Smooth muscle cell (in vitro differentiated cells): ENCODE data around the gene MAGEC1. TPM values are rescaled to one million over a fixed set of nuclear protein-coding genes. Genes with fewer than 3 reads are reported as not detected.

Experiments
- DNase-seq: peaks from one replicate; lab custom pipeline; 2025; ENCODE audit not compliant: unreplicated experiment; lab: John Stamatoyannopoulos, UW
- H2AFZ ChIP-seq: fragments of 200-600 bp; sonication (generic); 2 replicates; pipeline ENCODE4 v1.6.0; 2016; ENCODE audit warnings: antibody characterized with exemption, low read depth, mild to moderate bottlenecking
- H3F3A ChIP-seq: fragments of 200-600 bp; sonication (generic); 2 replicates; pipeline ENCODE4 v1.6.0; 2017; ENCODE audit warnings: antibody characterized with exemption, low read depth
- H3K27ac ChIP-seq: fragments of 200-600 bp; sonication (generic); 2 replicates; pipeline ENCODE4 v1.5.1; 2016; ENCODE audit warnings: low read depth, mild to moderate bottlenecking
- H3K27me3 ChIP-seq: fragments of 200-600 bp; sonication (generic); 2 replicates; pipeline ENCODE4 v1.6.1; 2016; ENCODE audit warnings: low read depth, mild to moderate bottlenecking
- H3K36me3 ChIP-seq: fragments of 200-600 bp; sonication (generic); 2 replicates; pipeline ENCODE4 v1.5.1; 2016; ENCODE audit warnings: low read depth
- H3K4me1 ChIP-seq: fragments of 200-600 bp; sonication (generic); 2 replicates; pipeline ENCODE4 v1.5.1; 2016; ENCODE audit warnings: low read depth
- H3K4me2 ChIP-seq: fragments of 200-600 bp; sonication (generic); 2 replicates; pipeline ENCODE4 v1.6.0; 2016; ENCODE audit warnings: mild to moderate bottlenecking
- H3K4me3 ChIP-seq: fragments of 200-600 bp; sonication (generic); 2 replicates; pipeline ENCODE4 v1.5.1; 2016; ENCODE audit warnings: mild to moderate bottlenecking
- H3K79me2 ChIP-seq: fragments of 200-600 bp; sonication (generic); 2 replicates; pipeline ENCODE4 v1.6.0; 2016; ENCODE audit warnings: low read depth, mild to moderate bottlenecking
- H3K9ac ChIP-seq: fragments of 200-600 bp; sonication (generic); 2 replicates; pipeline ENCODE4 v1.6.0; 2016; ENCODE audit warnings: low read depth
- H3K9me3 ChIP-seq: fragments of 200-600 bp; sonication (generic); replicated peaks from 2 replicates; pipeline ENCODE4 v1.5.1; 2016; ENCODE audit warnings: low read depth
- H4K20me1 ChIP-seq: fragments of 200-600 bp; sonication (generic); 2 replicates; pipeline ENCODE4 v1.6.0; 2016; ENCODE audit warnings: low read depth
- WGBS: methylation state at CpG from one replicate; pipeline ENCODE4 v1.1.7; 2016; ENCODE audit warnings: low lambda C conversion rate; 5-methylcytosine and 5-hydroxymethylcytosine counted together
- polyA plus RNA-seq: library from polyadenylated mRNA; unstranded; fragments of >200 nt; fragmentation: Nextera tagmentation; extraction: Ambion mirVana; gene quantifications from 2 replicates; pipeline ENCODE4 v1.2.1, GENCODE V29; 2016
- total RNA-seq: library from RNA; depleted of rRNA; stranded (reverse); fragments of >200 nt; gene quantifications from 2 replicates; pipeline ENCODE4 v1.2.3, GENCODE V29; 2014
- TF ChIP-seq, protein P1 (sequence below): fragments of 200-600 bp; sonication (generic); IDR thresholded peaks from 2 replicates; pipeline ENCODE4 v1.5.1; 2017; ENCODE audit warnings: borderline replicate concordance, mild to moderate bottlenecking, antibody characterized with exemption; ENCODE audit not compliant: insufficient read depth, poor library complexity, severe bottlenecking

The MAGEC1 gene
- total and polyA plus RNA-seq, 2 experiments from 2014 or later, result not detected

GRCh38 chrX:141947350-141947749, 43.7 kb downstream of the MAGEC1 start:
- Histone ChIP-seq H3K9ac (no peak overlapping the region), H3K27me3 (no peaks in the 10 kb centered on the region)
- DNase-seq, result no peak

GRCh38 chrX:141952603-141953002, 48.9 kb downstream of the MAGEC1 start:
- TF ChIP-seq, protein P1, sequence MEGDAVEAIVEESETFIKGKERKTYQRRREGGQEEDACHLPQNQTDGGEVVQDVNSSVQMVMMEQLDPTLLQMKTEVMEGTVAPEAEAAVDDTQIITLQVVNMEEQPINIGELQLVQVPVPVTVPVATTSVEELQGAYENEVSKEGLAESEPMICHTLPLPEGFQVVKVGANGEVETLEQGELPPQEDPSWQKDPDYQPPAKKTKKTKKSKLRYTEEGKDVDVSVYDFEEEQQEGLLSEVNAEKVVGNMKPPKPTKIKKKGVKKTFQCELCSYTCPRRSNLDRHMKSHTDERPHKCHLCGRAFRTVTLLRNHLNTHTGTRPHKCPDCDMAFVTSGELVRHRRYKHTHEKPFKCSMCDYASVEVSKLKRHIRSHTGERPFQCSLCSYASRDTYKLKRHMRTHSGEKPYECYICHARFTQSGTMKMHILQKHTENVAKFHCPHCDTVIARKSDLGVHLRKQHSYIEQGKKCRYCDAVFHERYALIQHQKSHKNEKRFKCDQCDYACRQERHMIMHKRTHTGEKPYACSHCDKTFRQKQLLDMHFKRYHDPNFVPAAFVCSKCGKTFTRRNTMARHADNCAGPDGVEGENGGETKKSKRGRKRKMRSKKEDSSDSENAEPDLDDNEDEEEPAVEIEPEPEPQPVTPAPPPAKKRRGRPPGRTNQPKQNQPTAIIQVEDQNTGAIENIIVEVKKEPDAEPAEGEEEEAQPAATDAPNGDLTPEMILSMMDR, result no peak
- no peaks in the 10 kb centered on the region for H4K20me1 ChIP-seq
- no peaks in the 10 kb centered on the region for H3F3A ChIP-seq
- no peaks in the 10 kb centered on the region for H3K9me3 ChIP-seq
- no peak overlapping the region for H3K9ac ChIP-seq
- 72% methylated on average over 5 of the region's 5 CpGs for WGBS
- no peak overlapping the region for H3K27ac ChIP-seq
- H3K79me2 ChIP-seq, result no peaks in the 10 kb centered on the region
- no peak overlapping the region for H2AFZ ChIP-seq
- no peak overlapping the region for H3K4me2 ChIP-seq
- H3K4me3 ChIP-seq, result no peak overlapping the region
- no peaks in the 10 kb centered on the region for H3K4me1 ChIP-seq
- H3K36me3 ChIP-seq, result no peaks in the 10 kb centered on the region
- no peak for DNase-seq
- H3K27me3 ChIP-seq, result no peaks in the 10 kb centered on the region

More at GRCh38 chrX:141947350-141947749, 43.7 kb downstream of the MAGEC1 start:
- Histone ChIP-seq H3F3A (no peaks in the 10 kb centered on the region), H3K27ac (no peak overlapping the region), H3K4me2 (no peak overlapping the region), H2AFZ (no peak overlapping the region), H4K20me1 (no peaks in the 10 kb centered on the region), H3K79me2 (no peaks in the 10 kb centered on the region), H3K4me3 (no peak overlapping the region), H3K36me3 (no peaks in the 10 kb centered on the region), H3K9me3 (no peaks in the 10 kb centered on the region), H3K4me1 (no peaks in the 10 kb centered on the region)
- TF ChIP-seq, protein P1, result no peak
- WGBS, result 87% methylated on average over 3 of the region's 3 CpGs

DNA sequence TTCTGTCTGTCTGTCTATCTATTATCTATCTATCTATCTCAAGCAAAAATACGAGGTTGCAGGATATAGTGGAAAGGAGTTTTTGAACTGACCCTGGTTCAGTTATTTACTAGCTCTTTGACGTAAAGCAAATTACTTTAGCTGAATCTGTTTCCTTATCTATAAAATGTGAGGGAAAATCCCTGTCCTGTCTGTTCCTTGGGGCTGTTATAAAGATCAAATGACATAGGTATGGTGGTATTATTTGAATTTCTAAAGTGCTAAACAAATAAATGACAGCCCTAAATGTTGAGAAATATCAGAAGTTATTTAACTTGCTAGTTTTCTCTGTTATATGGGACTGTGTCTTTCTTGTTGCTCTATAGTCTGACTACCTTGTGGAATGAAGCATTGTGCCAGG, 55.0 kb downstream of the MAGEC1 start:
- Histone ChIP-seq H3K9me3 (no peaks in the 10 kb centered on the region), H3F3A (no peaks in the 10 kb centered on the region), H3K36me3 (no peaks in the 10 kb centered on the region), H2AFZ (no peak overlapping the region), H3K4me1 (no peaks in the 10 kb centered on the region), H3K9ac (no peak overlapping the region), H3K79me2 (no peaks in the 10 kb centered on the region), H4K20me1 (no peaks in the 10 kb centered on the region), H3K4me3 (no peak overlapping the region), H3K4me2 (no peak overlapping the region), H3K27me3 (no peaks in the 10 kb centered on the region), H3K27ac (no peak overlapping the region)
- 64% methylated on average over 2 of the region's 2 CpGs for WGBS
- no peak for DNase-seq
- TF ChIP-seq, protein P1, result no peak

Other genes with a start within 250 kb of the MAGEC1 start
- not detected in 2 replicates for gene SPANXD, start 205.2 kb upstream of the MAGEC1 start, total RNA-seq
- gene SPANXD, start 205.2 kb upstream of the MAGEC1 start, polyA plus RNA-seq, result not detected in 2 replicates
- not detected in 2 replicates for gene MAGEC3, start 65.6 kb upstream of the MAGEC1 start, total RNA-seq
- not detected in 2 replicates for gene MAGEC3, start 65.6 kb upstream of the MAGEC1 start, polyA plus RNA-seq